Activated gamma-delta T cell treated with Interleukin-2 at 50 U/mL for 16 hours (primary cell): Measurements from ENCODE around the gene STX2.
"Not testable (repeated sequence)": the region's sequence is repeated elsewhere in the genome, so short reads cannot be mapped to it uniquely, and the experiment has no call there.

Experiments used
- DNase-seq: peaks from one replicate; pipeline ENCODE4 v3.0.0-alpha.2; 2020

Gene STX2

GRCh38 chr12:130795906-130796305, 43.1 kb downstream of the STX2 start:
- DNase-seq: no peak

GRCh38 chr12:130793554-130793849, 45.5 kb downstream of the STX2 start:
- no peak for DNase-seq

GRCh38 chr12:130792821-130793553, 46.1 kb downstream of the STX2 start:
- no peak for DNase-seq

- no peak for DNase-seq
These were observed 47.4 kb downstream of the STX2 start for GRCh38 chr12:130791629-130792028.

- DNase-seq: no peak
These were observed 50.5 kb downstream of the STX2 start for GRCh38 chr12:130788515-130788914.

- no peak for DNase-seq
These were observed 51.3 kb downstream of the STX2 start for GRCh38 chr12:130787445-130788410.

GRCh38 chr12:130787041-130787440, 52.0 kb downstream of the STX2 start:
- DNase-seq: no peak

- no peak for DNase-seq
These were observed 55.8 kb downstream of the STX2 start for GRCh38 chr12:130783110-130783715.

GRCh38 chr12:130782245-130782644, 56.8 kb downstream of the STX2 start:
- DNase-seq: not testable (repeated sequence)

GRCh38 chr12:130780880-130781575, 58.0 kb downstream of the STX2 start:
- DNase-seq: no peak

GRCh38 chr12:130780325-130780724, 58.7 kb downstream of the STX2 start:
- no peak for DNase-seq

- DNase-seq: no peak
These were observed 60.3 kb downstream of the STX2 start for GRCh38 chr12:130778776-130779175.

- no peak for DNase-seq
These were observed 62.2 kb downstream of the STX2 start for GRCh38 chr12:130776857-130777339.

GRCh38 chr12:130775953-130776856, 62.8 kb downstream of the STX2 start:
- DNase-seq: peak; percentile 26

- DNase-seq: no peak
These were observed 68.5 kb downstream of the STX2 start for GRCh38 chr12:130770413-130771028.

GRCh38 chr12:130768120-130768519, 70.9 kb downstream of the STX2 start:
- no peak for DNase-seq

- no peak for DNase-seq
These were observed 72.6 kb downstream of the STX2 start for GRCh38 chr12:130766470-130766869.

- no peak for DNase-seq
These were observed 73.8 kb downstream of the STX2 start for GRCh38 chr12:130765186-130765659.

GRCh38 chr12:130764475-130765185, 74.4 kb downstream of the STX2 start:
- DNase-seq: no peak

GRCh38 chr12:130764073-130764472, 75.0 kb downstream of the STX2 start:
- DNase-seq: no peak

GRCh38 chr12:130762319-130762675, 76.8 kb downstream of the STX2 start:
- no peak for DNase-seq
